HG03103 (cell line): Measurements from ENCODE around the gene PCDH9.

ENCODE experiments used
- ATAC-seq: cut with Tn5 transposase; IDR thresholded peaks from one replicate; pipeline ENCODE4 v1.9.1; 2021; ENCODE audit warnings: low read depth; ENCODE audit not compliant: unreplicated experiment

PCDH9 gene

GRCh38 chr13:66860878-66861417, 369.2 kb downstream of the PCDH9 start:
- ATAC-seq, result no peak

GRCh38 chr13:66859934-66860877, 369.9 kb downstream of the PCDH9 start:
- ATAC-seq, result no peak

- no peak for ATAC-seq
Observed at GRCh38 chr13:66859078-66859477, 371.1 kb downstream of the PCDH9 start.

- no peak for ATAC-seq
Observed at GRCh38 chr13:66858163-66858562, 372.0 kb downstream of the PCDH9 start.

- ATAC-seq, result no peak
Observed at GRCh38 chr13:66855131-66855530, 375.0 kb downstream of the PCDH9 start.

- ATAC-seq, result no peak
Observed at GRCh38 chr13:66853564-66853963, 376.6 kb downstream of the PCDH9 start.

GRCh38 chr13:66849706-66850105, 380.4 kb downstream of the PCDH9 start:
- ATAC-seq, result no peak

GRCh38 chr13:66847541-66847940, 382.6 kb downstream of the PCDH9 start:
- no peak for ATAC-seq

- ATAC-seq, result no peak
Observed at GRCh38 chr13:66845393-66845792, 384.7 kb downstream of the PCDH9 start.

GRCh38 chr13:66844933-66845332, 385.2 kb downstream of the PCDH9 start:
- no peak for ATAC-seq

- ATAC-seq, result no peak
Observed at GRCh38 chr13:66842766-66843165, 387.4 kb downstream of the PCDH9 start.

GRCh38 chr13:66840621-66841020, 389.5 kb downstream of the PCDH9 start:
- no peak for ATAC-seq

- ATAC-seq, result no peak
Observed at GRCh38 chr13:66837246-66837645, 392.9 kb downstream of the PCDH9 start.

- no peak for ATAC-seq
Observed at GRCh38 chr13:66835040-66835628, 395.0 kb downstream of the PCDH9 start.

- ATAC-seq, result no peak
Observed at GRCh38 chr13:66830940-66831716, 399.0 kb downstream of the PCDH9 start.

- no peak for ATAC-seq
Observed at GRCh38 chr13:66829803-66830202, 400.3 kb downstream of the PCDH9 start.

GRCh38 chr13:66826398-66826797, 403.7 kb downstream of the PCDH9 start:
- ATAC-seq, result no peak

GRCh38 chr13:66821551-66821950, 408.6 kb downstream of the PCDH9 start:
- ATAC-seq, result no peak

- ATAC-seq, result no peak
Observed at GRCh38 chr13:66811455-66811854, 418.7 kb downstream of the PCDH9 start.

- no peak for ATAC-seq
Observed at GRCh38 chr13:66809485-66809884, 420.7 kb downstream of the PCDH9 start.

- ATAC-seq, result no peak
Observed at GRCh38 chr13:66807251-66807650, 422.9 kb downstream of the PCDH9 start.
